HepG2 (cell line): ENCODE results near the gene ERBB3. TPM values are rescaled to one million over a fixed set of nuclear protein-coding genes. Genes with fewer than 3 reads are reported as not detected.
A peak's percentile ranks its signal among the peaks of the same experiment; 100 is the strongest.

Experiments
- CHD4 ChIP-seq: fragments of 200-600 bp; sonication (generic); IDR thresholded peaks from 2 replicates; pipeline ENCODE4 v1.7.0; 2017; ENCODE audit warnings: mild to moderate bottlenecking, low read length, borderline replicate concordance
- CREB1 ChIP-seq, 2 experiments: fragments of 450-650 bp in 1 of 2; IDR thresholded peaks; 2 replicates each; pipeline ENCODE4 v1.6.1; 2016 to 2017; ENCODE audit warnings: control low read depth in 1 of 2, mild to moderate bottlenecking in 1 of 2, missing compliant biosample characterization in 1 of 2, missing genetic modification characterization in 1 of 2
- CTCF ChIP-seq: sonication (generic); formaldehyde crosslinking; IDR thresholded peaks from 2 replicates; pipeline ENCODE4 v1.5.0; 2020; ENCODE audit warnings: mild to moderate bottlenecking, missing genetic modification reagents, moderate library complexity
- E2F1 ChIP-seq: sonication (generic); formaldehyde crosslinking; IDR thresholded peaks from 2 replicates; pipeline ENCODE4 v1.5.0; 2020; ENCODE audit warnings: missing genetic modification reagents
- FOSL2 ChIP-seq: sonication (generic); formaldehyde crosslinking; IDR thresholded peaks from 2 replicates; pipeline ENCODE4 v1.4.0; 2020; ENCODE audit warnings: missing genetic modification reagents
- MLLT10 ChIP-seq: sonication (generic); formaldehyde crosslinking; IDR thresholded peaks from 2 replicates; pipeline ENCODE4 v1.4.0; 2020; ENCODE audit warnings: missing genetic modification reagents
- NPAS2 ChIP-seq: sonication (generic); formaldehyde crosslinking; IDR thresholded peaks from 2 replicates; pipeline ENCODE4 v1.8.0; 2022; ENCODE audit warnings: mild to moderate bottlenecking, missing genetic modification reagents, borderline replicate concordance
- PAF1 ChIP-seq: IDR thresholded peaks from 2 replicates; pipeline ENCODE4 v1.6.1; 2016; ENCODE audit warnings: missing genetic modification reagents, missing compliant biosample characterization
- PBX2 ChIP-seq: IDR thresholded peaks from 2 replicates; pipeline ENCODE4 v1.6.1; 2016; ENCODE audit warnings: control low read depth
- SPEN ChIP-seq: sonication (generic); formaldehyde crosslinking; IDR thresholded peaks from 2 replicates; pipeline ENCODE4 v1.5.1; 2020; ENCODE audit warnings: low read depth, mild to moderate bottlenecking, missing genetic modification reagents
- ZBTB14 ChIP-seq: sonication (generic); formaldehyde crosslinking; IDR thresholded peaks from 2 replicates; pipeline ENCODE4 v1.4.0; 2020; ENCODE audit warnings: missing genetic modification reagents
- ZBTB44 ChIP-seq: sonication (generic); formaldehyde crosslinking; IDR thresholded peaks from 2 replicates; pipeline ENCODE4 v1.4.0; 2020; ENCODE audit warnings: missing genetic modification reagents
- ZNF343 ChIP-seq: sonication (generic); formaldehyde crosslinking; IDR thresholded peaks from 2 replicates; pipeline ENCODE4 v1.4.0; 2020; ENCODE audit warnings: mild to moderate bottlenecking, missing genetic modification reagents
- ZNF503 ChIP-seq: sonication (generic); formaldehyde crosslinking; IDR thresholded peaks from 2 replicates; pipeline ENCODE4 v1.4.0; 2020; ENCODE audit warnings: missing genetic modification reagents
- ZNF776 ChIP-seq: sonication (generic); formaldehyde crosslinking; IDR thresholded peaks from 2 replicates; pipeline ENCODE4 v1.4.0; 2020; ENCODE audit warnings: mild to moderate bottlenecking, missing genetic modification reagents
- ZXDC ChIP-seq: sonication (generic); formaldehyde crosslinking; IDR thresholded peaks from 2 replicates; pipeline ENCODE4 v1.5.0; 2020; ENCODE audit warnings: mild to moderate bottlenecking, missing genetic modification reagents
- polyA plus RNA-seq, 8 experiments: library from polyadenylated mRNA; depleted of rRNA in 3 of 8; stranded (reverse) in 7 of 8; unstranded in 1 of 8; fragments of >200 nt; fragmentation: Illumina TruSeq in 4 of 8; extraction: Trizol in 4 of 8; gene quantifications; 2 replicates each; pipeline versions ENCODE4 v1.2.1 to v1.2.3, GENCODE V29; 2011 to 2016; ENCODE audit warnings: low read depth in 4 of 8, missing spikeins in 1 of 8, mixed read lengths in 1 of 8; ENCODE audit not compliant: insufficient read depth in 1 of 8
- total RNA-seq, 5 experiments: library from RNA; depleted of rRNA; stranded (reverse); fragments of >200 nt; fragmentation: Illumina TruSeq; extraction: Trizol; gene quantifications; 2 replicates each; pipeline ENCODE4 v1.2.3, GENCODE V29; 2016; ENCODE audit warnings: low read depth in 1 of 5

Gene ERBB3
- total and polyA plus RNA-seq, 2 of the 13 experiments (the other 11 are each of a cell fraction or from before 2014, with no cell fraction given), result 93.6 to 358 TPM

- no peak for TF ChIP-seq ZBTB14 (CRISPR knock-in tag)
- TF ChIP-seq CREB1 (IDR thresholded peaks at IDR 0.05), result 0 out of 2 replicates have a peak, but pooled peaks have one; percentile 12
- no peak for TF ChIP-seq CREB1 (CRISPR knock-in tag; IDR thresholded peaks at IDR 0.05)
- TF ChIP-seq PAF1 (CRISPR knock-in tag), result no peak
- no peak for TF ChIP-seq ZNF503 (CRISPR knock-in tag)
- TF ChIP-seq SPEN (CRISPR knock-in tag), result 0 out of 2 replicates have a peak, but pooled peaks have one; percentile 44
- no peak; the same call in 1 of the 2 replicates for TF ChIP-seq E2F1 (CRISPR knock-in tag)
- no peak for TF ChIP-seq PBX2
- no peak for TF ChIP-seq CHD4
- peak; percentile 97 for TF ChIP-seq FOSL2 (CRISPR knock-in tag)
- TF ChIP-seq ZNF776 (CRISPR knock-in tag), result peak; percentile 5; the same call in 1 of the 2 replicates
- no peak for TF ChIP-seq ZXDC (CRISPR knock-in tag)
- TF ChIP-seq NPAS2 (CRISPR knock-in tag), result no peak
- peak; percentile 35 for TF ChIP-seq CTCF
- TF ChIP-seq MLLT10, result no peak
- no peak for TF ChIP-seq ZNF343 (CRISPR knock-in tag)
- TF ChIP-seq ZBTB44 (CRISPR knock-in tag), result no peak
These were observed at the start of gene ERBB3 (continued) for GRCh38 chr12:56079723-56080555.
